ENCODE measurements around the gene SH3TC1. TPM values are rescaled to one million over a fixed set of nuclear protein-coding genes. Genes with fewer than 3 reads are reported as not detected.

Gene SH3TC1
- total and polyA plus RNA-seq, 12 donors, result 1.5 to 58.7 (median 22.0) TPM

DNA sequence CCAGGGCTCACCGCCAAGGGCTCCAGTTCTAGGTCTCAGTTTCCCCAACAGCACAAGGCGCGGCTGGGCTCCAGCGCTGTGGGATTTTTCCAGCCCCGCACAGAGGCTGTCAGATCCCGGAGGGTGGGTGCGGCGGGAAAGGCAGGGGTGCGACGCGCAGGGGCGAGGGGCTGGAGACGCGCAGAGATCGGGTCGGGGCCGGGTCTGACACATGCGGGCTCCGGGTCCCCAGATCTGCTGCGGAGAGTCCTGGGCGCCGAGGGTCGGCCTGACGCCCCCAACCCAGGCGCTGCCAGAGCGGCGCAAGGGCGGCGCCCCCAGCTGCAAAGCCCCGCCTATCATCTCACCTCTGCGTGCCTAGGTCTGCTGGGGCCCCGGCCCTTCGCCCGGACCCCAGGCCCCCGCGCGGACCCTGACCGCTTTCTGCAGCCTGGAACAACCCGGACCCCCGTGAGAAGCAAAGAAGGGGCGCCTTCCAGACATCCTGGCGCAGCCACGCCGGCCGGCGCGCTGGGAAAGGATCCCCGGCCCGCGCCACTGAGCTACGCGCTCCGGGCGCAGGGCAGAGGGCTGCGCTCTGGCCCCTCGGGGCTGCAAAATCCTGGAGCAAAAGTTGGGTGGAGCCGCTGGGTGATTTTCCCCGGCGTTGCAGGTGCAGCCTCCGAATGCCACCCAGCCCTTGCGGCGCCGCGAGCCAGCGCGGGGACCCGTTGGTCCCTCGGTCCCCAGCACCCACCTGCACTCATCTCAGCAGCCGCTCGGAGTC, 41.0 kb upstream of the SH3TC1 start:
- DNase-seq, result peak in 1 of 7 donors; percentile 35
- H3K4me1 ChIP-seq (replicated peaks in 1 of 2), result peaks cover 11 to 21% of the 10 kb centered on the region in 2 donors
- H3K27ac ChIP-seq, result peak overlapping the region in 1 of 5 donors; percentile 70
- WGBS, 4 donors, result 0 to 3% (median 2%) methylated on average over 17 to 70 of the region's 70 CpGs; no CpG with 5 or more reads in 1 of the 4 donors
- TF ChIP-seq, protein P1, sequence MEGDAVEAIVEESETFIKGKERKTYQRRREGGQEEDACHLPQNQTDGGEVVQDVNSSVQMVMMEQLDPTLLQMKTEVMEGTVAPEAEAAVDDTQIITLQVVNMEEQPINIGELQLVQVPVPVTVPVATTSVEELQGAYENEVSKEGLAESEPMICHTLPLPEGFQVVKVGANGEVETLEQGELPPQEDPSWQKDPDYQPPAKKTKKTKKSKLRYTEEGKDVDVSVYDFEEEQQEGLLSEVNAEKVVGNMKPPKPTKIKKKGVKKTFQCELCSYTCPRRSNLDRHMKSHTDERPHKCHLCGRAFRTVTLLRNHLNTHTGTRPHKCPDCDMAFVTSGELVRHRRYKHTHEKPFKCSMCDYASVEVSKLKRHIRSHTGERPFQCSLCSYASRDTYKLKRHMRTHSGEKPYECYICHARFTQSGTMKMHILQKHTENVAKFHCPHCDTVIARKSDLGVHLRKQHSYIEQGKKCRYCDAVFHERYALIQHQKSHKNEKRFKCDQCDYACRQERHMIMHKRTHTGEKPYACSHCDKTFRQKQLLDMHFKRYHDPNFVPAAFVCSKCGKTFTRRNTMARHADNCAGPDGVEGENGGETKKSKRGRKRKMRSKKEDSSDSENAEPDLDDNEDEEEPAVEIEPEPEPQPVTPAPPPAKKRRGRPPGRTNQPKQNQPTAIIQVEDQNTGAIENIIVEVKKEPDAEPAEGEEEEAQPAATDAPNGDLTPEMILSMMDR (IDR thresholded peaks at IDR 0.05), result no peak
- TF ChIP-seq POLR2A (IDR thresholded peaks at IDR 0.05), result no peak
- no peaks in the 10 kb centered on the region for H3K36me3 ChIP-seq (replicated peaks in 1 of 2)
- peak overlapping the region; percentile 23 to 76 (median 51) for H3K4me3 ChIP-seq
- intact Hi-C loops (cut with DNase I), result no loop called here
- no peaks in the 10 kb centered on the region for H3K9me3 ChIP-seq (replicated peaks in 1 of 3)
- H3K27me3 ChIP-seq, result no peaks in the 10 kb centered on the region

DNA sequence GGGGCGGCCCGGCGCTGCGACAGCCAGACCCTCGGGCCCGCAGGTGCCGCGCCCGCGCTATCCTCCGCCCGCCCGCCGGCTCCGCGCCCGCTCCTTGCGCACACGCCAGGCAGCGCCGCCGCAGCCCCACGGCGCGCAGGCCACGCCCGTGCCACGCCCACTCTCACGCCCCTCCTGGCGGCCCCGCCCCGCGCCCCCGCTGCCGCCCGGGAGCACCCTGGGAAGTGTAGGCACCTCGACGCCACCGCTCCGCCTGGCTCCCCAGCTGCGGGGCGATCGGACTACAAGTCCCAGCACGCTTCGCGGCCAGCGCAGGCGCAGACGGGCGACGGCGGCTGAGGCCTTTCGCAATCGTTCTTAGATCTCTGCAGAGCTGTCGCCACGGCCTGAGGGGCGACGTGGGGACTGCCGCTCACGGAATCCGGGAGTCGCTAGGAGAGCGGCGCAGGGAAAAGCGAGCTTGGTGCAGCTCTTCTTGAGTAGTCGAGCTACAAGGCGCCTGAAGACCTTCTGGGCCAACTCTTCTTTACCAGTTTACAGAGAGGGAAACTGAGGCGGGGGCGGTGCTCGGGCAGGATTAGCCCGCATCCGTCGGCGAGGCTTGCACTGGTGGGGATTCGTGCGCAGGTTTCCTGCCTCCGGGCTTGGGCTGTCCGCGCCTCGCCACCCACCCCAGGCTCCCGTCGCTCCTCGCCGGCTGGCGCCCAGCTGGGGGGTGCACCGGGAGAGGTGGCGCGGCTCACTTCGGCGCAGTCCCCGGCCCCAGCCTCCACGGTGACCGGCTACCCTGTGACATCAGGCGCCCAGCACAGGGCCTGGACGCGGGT, 40.2 kb upstream of the SH3TC1 start, which contains the start of gene ABLIM2:
ABLIM2 (minus strand) TSS at position 104 of the 827 bp plus-strand sequence. CDS start 124 bp downstream, outside the sequence.
- Histone ChIP-seq H3K4me1 (replicated peaks in 1 of 2) (peaks cover 11 to 21% of the 10 kb centered on the region in 2 donors), H3K27me3 (no peaks in the 10 kb centered on the region), H3K27ac (peak within 1 kb of the TSS in 2 of 5 donors; percentile 70 to 71), H3K36me3 (replicated peaks in 1 of 2) (no peaks in the 10 kb centered on the region), H3K4me3 (peak within 1 kb of the TSS; percentile 36 to 82 (median 56)), H3K9me3 (replicated peaks in 1 of 3) (no peaks in the 10 kb centered on the region)
- intact Hi-C loops (cut with DNase I), result no loop called here
- TF ChIP-seq POLR2A (IDR thresholded peaks at IDR 0.05), result peak; percentile 49 to 86
- TF ChIP-seq, protein P1 (IDR thresholded peaks at IDR 0.05), result peak in 1 of 6 experiments; percentile 31
- peak; percentile 98 to 99 (median 98) for DNase-seq
- WGBS, 4 donors, result 0 to 1% (median 0%) methylated on average over 8 to 96 of the region's 96 CpGs

DNA sequence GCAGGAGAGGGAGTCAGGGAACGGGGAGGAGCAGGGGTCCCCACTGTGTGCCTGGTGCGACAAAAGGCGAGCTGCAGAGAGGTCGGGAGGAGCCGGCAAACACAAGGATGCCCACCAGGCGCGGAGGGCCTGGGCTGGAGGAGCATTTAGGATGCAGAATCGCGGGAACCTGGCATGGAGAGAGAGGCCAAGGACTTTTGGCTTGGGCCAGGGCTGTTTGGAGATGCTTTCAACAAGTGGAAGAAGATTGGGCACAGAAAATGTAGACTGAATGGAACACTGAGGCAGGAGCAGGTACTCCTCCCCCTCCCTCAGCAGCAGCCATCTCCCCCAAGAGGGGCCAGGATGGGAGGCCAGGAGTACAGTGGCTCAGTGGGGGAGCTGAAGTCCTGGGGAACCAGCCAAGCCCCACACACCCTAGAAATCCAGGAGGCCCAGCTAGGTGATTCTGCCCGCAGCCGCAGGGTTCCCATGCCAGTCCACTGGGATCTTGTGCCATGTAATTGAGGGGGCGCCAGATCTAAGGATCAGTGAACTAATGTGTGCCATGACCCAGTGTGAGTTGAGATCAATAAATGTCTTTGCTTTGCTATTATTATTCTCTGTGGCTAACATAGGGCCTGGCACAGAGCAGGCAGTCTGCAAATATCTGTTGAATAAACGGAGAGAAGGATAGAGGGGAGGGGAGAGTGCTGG, 39.4 kb upstream of the SH3TC1 start:
- Histone ChIP-seq H3K36me3 (replicated peaks in 1 of 2) (no peaks in the 10 kb centered on the region), H3K27me3 (no peaks in the 10 kb centered on the region), H3K4me1 (replicated peaks in 1 of 2) (peaks cover 11 to 21% of the 10 kb centered on the region in 2 donors), H3K9me3 (replicated peaks in 1 of 3) (no peaks in the 10 kb centered on the region), H3K4me3 (peak overlapping the region; percentile 33 to 82 (median 56)), H3K27ac (peak overlapping the region in 2 of 5 donors; percentile 25 to 71)
- DNase-seq, result no peak
- 21 to 32% (median 30%) methylated on average over 10 to 13 of the region's 13 CpGs for WGBS, 4 donors
- intact Hi-C loops (cut with DNase I), result loop anchor here in 1 of 2 donors (10.0 kb wide), 1 partner anchor 265 kb away; no protein-coding TSS in a partner anchor
- TF ChIP-seq POLR2A (IDR thresholded peaks at IDR 0.05), result no peak
- TF ChIP-seq, protein P1 (IDR thresholded peaks at IDR 0.05), result peak in 1 of 6 experiments; percentile 8

Data from adrenal gland (tissue), 12 donors.